Left renal pelvis (tissue), 4 donors: ENCODE data around the gene MOB3A. TPM values are rescaled to one million over a fixed set of nuclear protein-coding genes. Genes with fewer than 3 reads are reported as not detected.
"Not testable (repeated sequence)": the region's sequence is repeated elsewhere in the genome, so short reads cannot be mapped to it uniquely, and the experiment has no call there.

Experiments
- DNase-seq, 4 donors: peaks; one replicate each; pipeline ENCODE4 v3.0.0-alpha.2; 2013; ENCODE audit warnings: low read depth in 4 of 4, low spot score in 3 of 4
- polyA plus RNA-seq, 4 donors: library from polyadenylated mRNA; unstranded; fragments of 120-200 nt; gene quantifications; one replicate each; pipeline ENCODE4 v1.2.1, GENCODE V29; 2013; ENCODE audit not compliant: insufficient read length in 4 of 4

Gene MOB3A
- polyA plus RNA-seq, 4 donors: 21.4 to 29.1 (median 25.2) TPM

- no peak for DNase-seq
Observed at GRCh38 chr19:2109046-2109864, 13.1 kb upstream of the MOB3A start.

GRCh38 chr19:2108251-2109016 is 12.3 kb upstream of the MOB3A start:
- no peak for DNase-seq

- no peak for DNase-seq
Observed at GRCh38 chr19:2103045-2103707, 7.0 kb upstream of the MOB3A start.

GRCh38 chr19:2101417-2102335 is 5.5 kb upstream of the MOB3A start:
- DNase-seq: no peak

GRCh38 chr19:2100719-2101061 is 4.6 kb upstream of the MOB3A start:
- no peak for DNase-seq

GRCh38 chr19:2099937-2100718 is 4.0 kb upstream of the MOB3A start:
- DNase-seq: no peak

- no peak for DNase-seq
Observed at GRCh38 chr19:2099054-2099501, 3.0 kb upstream of the MOB3A start.

- DNase-seq: no peak
Observed at GRCh38 chr19:2097886-2098327, 1.8 kb upstream of the MOB3A start.

- no peak for DNase-seq
Observed at GRCh38 chr19:2097203-2097885, 1.2 kb upstream of the MOB3A start.

- peak; percentile 89 to 97 (median 92) for DNase-seq
Observed at GRCh38 chr19:2096480-2097202, 515 bp upstream of the MOB3A start, which contains the start of gene IZUMO4. IZUMO4 (plus strand) TSS chr19:2096915; CDS start chr19:2096946, 31 bp downstream.

GRCh38 chr19:2091926-2092525 is 4.1 kb downstream of the MOB3A start:
- not testable (repeated sequence) for DNase-seq

GRCh38 chr19:2089727-2090053 is 6.4 kb downstream of the MOB3A start:
- no peak for DNase-seq

- DNase-seq: no peak
Observed at GRCh38 chr19:2089001-2089711, 7.0 kb downstream of the MOB3A start.

GRCh38 chr19:2087621-2088100 is 8.5 kb downstream of the MOB3A start:
- DNase-seq: no peak

- not testable (repeated sequence) for DNase-seq
Observed at GRCh38 chr19:2086695-2087620, 9.2 kb downstream of the MOB3A start.
